Activated CD4-positive, alpha-beta memory T cell treated with anti-CD3 and anti-CD28 coated beads, Interleukin-2, amount 10 ng/mL, durations not matched to agents 7 days and 5 days (primary cell): ENCODE measurements around the gene UMPS. TPM values are rescaled to one million over a fixed set of nuclear protein-coding genes. Genes with fewer than 3 reads are reported as not detected.

ENCODE experiments used
- CTCF ChIA-PET: fragments of 350-600 bp; sonication (Branson Sonifier 250); formaldehyde crosslinking; loops from one replicate; lab custom pipeline; 2021; ENCODE audit warnings: antibody characterized with exemption, inconsistent platforms; lab: Charles Lee
- POLR2A ChIA-PET: fragments of 350-600 bp; sonication (Branson Sonifier 250); formaldehyde crosslinking; loops from one replicate; lab custom pipeline; 2021; ENCODE audit warnings: antibody characterized with exemption; lab: Charles Lee
- DNase-seq: peaks from one replicate; pipeline ENCODE4 v3.0.0-alpha.2; 2020
- H3K27ac Mint-ChIP-seq: one replicate; pipeline ENCODE4 v1.8.0; 2021; ENCODE audit warnings: mild to moderate bottlenecking, mixed read lengths
- H3K27me3 Mint-ChIP-seq: one replicate; pipeline ENCODE4 v1.8.0; 2021; ENCODE audit warnings: mixed read lengths
- H3K36me3 Mint-ChIP-seq: one replicate; pipeline ENCODE4 v1.8.0; 2021; ENCODE audit warnings: low read depth, mixed read lengths
- H3K4me1 Mint-ChIP-seq: one replicate; pipeline ENCODE4 v1.8.0; 2021; ENCODE audit warnings: mixed read lengths
- H3K4me3 Mint-ChIP-seq: one replicate; pipeline ENCODE4 v1.8.0; 2021; ENCODE audit warnings: mild to moderate bottlenecking, mixed read lengths
- H3K9me3 Mint-ChIP-seq: one replicate; pipeline ENCODE4 v1.8.0; 2021; ENCODE audit warnings: mixed read lengths
- total RNA-seq, 2 experiments: library from RNA; stranded (reverse); gene quantifications; one replicate each; pipeline ENCODE4 v1.2.3, GENCODE V29; 2021

Gene UMPS
- total RNA-seq, 2 experiments from 2014 or later = 23.3 to 26.3 TPM

- Mint-ChIP-seq H3K9me3 (no peaks in the 10 kb centered on the region), H3K36me3 (no peaks in the 10 kb centered on the region), H3K27ac (no peak overlapping the region), H3K4me3 (no peak overlapping the region), H3K4me1 (peaks cover 6% of the 10 kb centered on the region), H3K27me3 (peaks cover 5% of the 10 kb centered on the region)
- DNase-seq = no peak
- CTCF ChIA-PET = interaction anchor here (0.6 to 8.8 kb wide), 34 partner anchors 10 to 831 kb away, joined by 3 to 168 read pairs (median 4); partner anchors contain the start of gene UMPS
- POLR2A ChIA-PET = interaction anchor here (0.7 to 2.6 kb wide), 5 partner anchors 26 to 141 kb away, joined by 3 to 9 read pairs (median 4); partner anchors contain the start of gene UMPS
These were observed 30.3 kb downstream of the UMPS start for GRCh38 chr3:124760601-124761000.

GRCh38 chr3:124761250-124761796 is 31.1 kb downstream of the UMPS start:
- H3K4me1 Mint-ChIP-seq = peaks cover 6% of the 10 kb centered on the region
- ChIA-PET CTCF (interaction anchor here (0.7 to 8.8 kb wide), 36 partner anchors 9 to 1719 kb away, joined by 3 to 168 read pairs (median 3); partner anchors contain the start of gene UMPS), POLR2A (interaction anchor here (0.7 to 2.6 kb wide), 5 partner anchors 26 to 140 kb away, joined by 3 to 9 read pairs (median 4); partner anchors contain the start of gene UMPS)
- H3K27ac Mint-ChIP-seq = no peak overlapping the region
- no peak overlapping the region for H3K4me3 Mint-ChIP-seq
- no peaks in the 10 kb centered on the region for H3K9me3 Mint-ChIP-seq
- DNase-seq = peak; percentile 80
- H3K27me3 Mint-ChIP-seq = peaks cover 5% of the 10 kb centered on the region
- no peaks in the 10 kb centered on the region for H3K36me3 Mint-ChIP-seq

- CTCF ChIA-PET = interaction anchor here (1.2 to 8.8 kb wide), 14 partner anchors 8 to 824 kb away, joined by 3 to 168 read pairs (median 10); partner anchors contain the start of gene UMPS
- Mint-ChIP-seq H3K36me3 (no peaks in the 10 kb centered on the region), H3K27me3 (peaks cover 7% of the 10 kb centered on the region), H3K9me3 (no peaks in the 10 kb centered on the region), H3K27ac (no peak overlapping the region), H3K4me3 (no peak overlapping the region), H3K4me1 (peaks cover 6% of the 10 kb centered on the region)
- no peak for DNase-seq
- POLR2A ChIA-PET = interaction anchor here (1.3 to 2.6 kb wide), 3 partner anchors 25 to 139 kb away, joined by 3 to 9 read pairs (median 6); partner anchors contain the start of gene UMPS
These were observed 31.8 kb downstream of the UMPS start for GRCh38 chr3:124761935-124762660.

- H3K27ac Mint-ChIP-seq = no peak overlapping the region
- H3K4me1 Mint-ChIP-seq = peaks cover 6% of the 10 kb centered on the region
- H3K27me3 Mint-ChIP-seq = peaks cover 9% of the 10 kb centered on the region
- no peaks in the 10 kb centered on the region for H3K36me3 Mint-ChIP-seq
- ChIA-PET CTCF (interaction anchor here (1.2 to 8.8 kb wide), 5 partner anchors 99 to 823 kb away, joined by 3 to 168 read pairs (median 14); no protein-coding TSS in a partner anchor), POLR2A (no interaction called here)
- DNase-seq = no peak
- no peaks in the 10 kb centered on the region for H3K9me3 Mint-ChIP-seq
- no peak overlapping the region for H3K4me3 Mint-ChIP-seq
These were observed 32.4 kb downstream of the UMPS start for GRCh38 chr3:124762661-124763011.

- DNase-seq = no peak
- peaks cover 6% of the 10 kb centered on the region for H3K4me1 Mint-ChIP-seq
- no peaks in the 10 kb centered on the region for H3K36me3 Mint-ChIP-seq
- H3K27ac Mint-ChIP-seq = no peak overlapping the region
- peaks cover 9% of the 10 kb centered on the region for H3K27me3 Mint-ChIP-seq
- H3K4me3 Mint-ChIP-seq = no peak overlapping the region
- POLR2A ChIA-PET = no interaction called here
- CTCF ChIA-PET = interaction anchor here (1.3 to 8.8 kb wide), 4 partner anchors 133 to 822 kb away, joined by 3 to 168 read pairs (median 10); no protein-coding TSS in a partner anchor
- no peaks in the 10 kb centered on the region for H3K9me3 Mint-ChIP-seq
These were observed 33.0 kb downstream of the UMPS start for GRCh38 chr3:124763206-124763605.

- H3K36me3 Mint-ChIP-seq = no peaks in the 10 kb centered on the region
- ChIA-PET CTCF (interaction anchor here (1.3 to 8.8 kb wide), 3 partner anchors 139 to 821 kb away, joined by 3 to 168 read pairs (median 3); no protein-coding TSS in a partner anchor), POLR2A (no interaction called here)
- H3K4me3 Mint-ChIP-seq = no peak overlapping the region
- H3K27me3 Mint-ChIP-seq = peaks cover 5% of the 10 kb centered on the region
- H3K27ac Mint-ChIP-seq = no peak overlapping the region
- H3K4me1 Mint-ChIP-seq = peaks cover 6% of the 10 kb centered on the region
- no peaks in the 10 kb centered on the region for H3K9me3 Mint-ChIP-seq
- DNase-seq = no peak
These were observed 33.5 kb downstream of the UMPS start for GRCh38 chr3:124763644-124764358.

GRCh38 chr3:124764746-124765145 is 34.5 kb downstream of the UMPS start:
- no peak for DNase-seq
- Mint-ChIP-seq H3K9me3 (no peaks in the 10 kb centered on the region), H3K36me3 (no peaks in the 10 kb centered on the region), H3K27ac (no peak overlapping the region), H3K4me3 (no peak overlapping the region), H3K4me1 (peaks cover 6% of the 10 kb centered on the region), H3K27me3 (peaks cover 5% of the 10 kb centered on the region)
- ChIA-PET CTCF (interaction anchor here (8.8 kb wide), 1 partner anchor 138 kb away, joined by 168 read pairs; no protein-coding TSS in a partner anchor), POLR2A (no interaction called here)

GRCh38 chr3:124765197-124765840 is 35.1 kb downstream of the UMPS start:
- Mint-ChIP-seq H3K27ac (no peak overlapping the region), H3K36me3 (no peaks in the 10 kb centered on the region), H3K27me3 (peaks cover 3% of the 10 kb centered on the region), H3K4me3 (no peak overlapping the region), H3K9me3 (no peaks in the 10 kb centered on the region), H3K4me1 (peaks cover 6% of the 10 kb centered on the region)
- POLR2A ChIA-PET = no interaction called here
- CTCF ChIA-PET = interaction anchor here (0.8 to 8.8 kb wide), 2 partner anchors 138 to 677 kb away, joined by 3 to 168 read pairs; no protein-coding TSS in a partner anchor
- DNase-seq = no peak

GRCh38 chr3:124766113-124767095 is 36.2 kb downstream of the UMPS start:
- Mint-ChIP-seq H3K4me3 (no peak overlapping the region), H3K36me3 (no peaks in the 10 kb centered on the region), H3K27me3 (peaks cover 5% of the 10 kb centered on the region), H3K27ac (no peak overlapping the region), H3K9me3 (no peaks in the 10 kb centered on the region), H3K4me1 (peaks cover 3% of the 10 kb centered on the region)
- CTCF ChIA-PET = interaction anchor here (0.8 to 8.8 kb wide), 4 partner anchors 61 to 676 kb away, joined by 3 to 168 read pairs (median 22); no protein-coding TSS in a partner anchor
- POLR2A ChIA-PET = no interaction called here
- DNase-seq = no peak

GRCh38 chr3:124767264-124767663 is 37.0 kb downstream of the UMPS start:
- POLR2A ChIA-PET = no interaction called here
- Mint-ChIP-seq H3K36me3 (no peaks in the 10 kb centered on the region), H3K27ac (no peak overlapping the region), H3K9me3 (no peaks in the 10 kb centered on the region), H3K4me1 (no peaks in the 10 kb centered on the region), H3K4me3 (no peak overlapping the region), H3K27me3 (peaks cover 9% of the 10 kb centered on the region)
- CTCF ChIA-PET = interaction anchor here (0.7 to 5.4 kb wide), 3 partner anchors 60 to 139 kb away, joined by 3 to 41 read pairs (median 3); no protein-coding TSS in a partner anchor
- DNase-seq = no peak

GRCh38 chr3:124767691-124768090 is 37.4 kb downstream of the UMPS start:
- no peak for DNase-seq
- Mint-ChIP-seq H3K27me3 (peaks cover 12% of the 10 kb centered on the region), H3K9me3 (no peaks in the 10 kb centered on the region), H3K27ac (no peak overlapping the region), H3K36me3 (no peaks in the 10 kb centered on the region), H3K4me3 (no peak overlapping the region), H3K4me1 (no peaks in the 10 kb centered on the region)
- POLR2A ChIA-PET = no interaction called here
- CTCF ChIA-PET = interaction anchor here (0.7 to 5.4 kb wide), 3 partner anchors 60 to 139 kb away, joined by 3 to 41 read pairs (median 3); no protein-coding TSS in a partner anchor
